Lower lobe of right lung (tissue), 2 donors: Measurements from ENCODE around the gene MAPKAP1. TPM values are rescaled to one million over a fixed set of nuclear protein-coding genes. Genes with fewer than 3 reads are reported as not detected.

Experiments used
- ATAC-seq, 2 donors: fragments of 200-7000 bp; cut with Tn5 transposase; one replicate each; pipeline ENCODE4 v1.9.1; 2020 to 2022; ENCODE audit warnings: mild to moderate bottlenecking in 2 of 2, moderate library complexity in 2 of 2
- DNase-seq: peaks from one replicate; pipeline ENCODE4 v3.0.0-alpha.2; 2020
- H3K27ac ChIP-seq: fragments of 200-600 bp; one replicate; pipeline ENCODE4 v1.8.0; 2022
- H3K27me3 ChIP-seq: fragments of 200-600 bp; one replicate; pipeline ENCODE4 v1.8.0; 2022; ENCODE audit warnings: low read depth
- H3K36me3 ChIP-seq: fragments of 200-600 bp; one replicate; pipeline ENCODE4 v1.8.0; 2022; ENCODE audit warnings: mild to moderate bottlenecking
- H3K4me1 ChIP-seq: fragments of 200-600 bp; one replicate; pipeline ENCODE4 v1.8.0; 2022
- H3K4me3 ChIP-seq: fragments of 200-600 bp; one replicate; pipeline ENCODE4 v1.8.0; 2022; ENCODE audit warnings: mild to moderate bottlenecking
- H3K9me3 ChIP-seq: fragments of 200-600 bp; one replicate; pipeline ENCODE4 v1.8.0; 2022
- intact Hi-C: fragments of 100-400 bp; cut with DNase I; formaldehyde crosslinking; loops from one replicate; pipeline ENCODE4 v1.11.0; 2022
- total RNA-seq: library from RNA; stranded (reverse); fragmentation: NEBNext Ultra II Directional; extraction: Animal tissue kit (Norgen Biotek cat#: 25700); gene quantifications from one replicate; pipeline ENCODE4 v1.2.1, GENCODE V29; 2021
- TF ChIP-seq, protein P1 (sequence below): fragments of 200-600 bp; IDR thresholded peaks from one replicate; pipeline ENCODE4 v1.8.0; 2022; ENCODE audit warnings: antibody characterized with exemption, mild to moderate bottlenecking
- donor health status: DM: no; HTN: yes; CAD: no; lungs with severe emphysema.

The MAPKAP1 gene
- total RNA-seq, 1 donor from 2014 or later, result 71.5 TPM

DNA sequence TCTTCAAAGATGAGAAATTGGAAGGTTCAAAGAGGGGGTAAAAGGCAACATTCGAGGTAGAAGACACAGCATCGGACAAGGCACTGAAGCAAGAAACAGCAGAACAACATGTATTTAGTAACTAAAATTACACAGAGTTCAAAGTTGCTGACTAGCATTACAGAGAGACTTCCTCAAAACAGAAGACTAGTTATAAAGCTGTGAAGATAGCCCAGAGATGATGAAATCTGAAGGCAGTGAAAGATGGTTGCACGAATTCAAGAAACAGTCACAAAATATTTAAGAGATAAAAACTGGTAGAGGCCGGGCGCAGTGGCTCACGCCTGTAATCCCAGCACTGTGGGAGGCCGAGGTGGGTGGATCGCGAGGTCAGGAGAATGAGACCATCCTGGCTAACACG lies 16.3 kb downstream of the MAPKAP1 start:
- intact Hi-C loops, result no loop called here
- peak; percentile 57 to 65 for ATAC-seq
- no peaks in the 10 kb centered on the region for H3K36me3 ChIP-seq
- no peak for DNase-seq
- no peaks in the 10 kb centered on the region for H3K9me3 ChIP-seq
- H3K4me1 ChIP-seq, result no peaks in the 10 kb centered on the region
- TF ChIP-seq, protein P1, sequence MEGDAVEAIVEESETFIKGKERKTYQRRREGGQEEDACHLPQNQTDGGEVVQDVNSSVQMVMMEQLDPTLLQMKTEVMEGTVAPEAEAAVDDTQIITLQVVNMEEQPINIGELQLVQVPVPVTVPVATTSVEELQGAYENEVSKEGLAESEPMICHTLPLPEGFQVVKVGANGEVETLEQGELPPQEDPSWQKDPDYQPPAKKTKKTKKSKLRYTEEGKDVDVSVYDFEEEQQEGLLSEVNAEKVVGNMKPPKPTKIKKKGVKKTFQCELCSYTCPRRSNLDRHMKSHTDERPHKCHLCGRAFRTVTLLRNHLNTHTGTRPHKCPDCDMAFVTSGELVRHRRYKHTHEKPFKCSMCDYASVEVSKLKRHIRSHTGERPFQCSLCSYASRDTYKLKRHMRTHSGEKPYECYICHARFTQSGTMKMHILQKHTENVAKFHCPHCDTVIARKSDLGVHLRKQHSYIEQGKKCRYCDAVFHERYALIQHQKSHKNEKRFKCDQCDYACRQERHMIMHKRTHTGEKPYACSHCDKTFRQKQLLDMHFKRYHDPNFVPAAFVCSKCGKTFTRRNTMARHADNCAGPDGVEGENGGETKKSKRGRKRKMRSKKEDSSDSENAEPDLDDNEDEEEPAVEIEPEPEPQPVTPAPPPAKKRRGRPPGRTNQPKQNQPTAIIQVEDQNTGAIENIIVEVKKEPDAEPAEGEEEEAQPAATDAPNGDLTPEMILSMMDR, result no peak
- H3K27me3 ChIP-seq, result no peaks in the 10 kb centered on the region
- no peak overlapping the region for H3K27ac ChIP-seq
- no peak overlapping the region for H3K4me3 ChIP-seq

DNA sequence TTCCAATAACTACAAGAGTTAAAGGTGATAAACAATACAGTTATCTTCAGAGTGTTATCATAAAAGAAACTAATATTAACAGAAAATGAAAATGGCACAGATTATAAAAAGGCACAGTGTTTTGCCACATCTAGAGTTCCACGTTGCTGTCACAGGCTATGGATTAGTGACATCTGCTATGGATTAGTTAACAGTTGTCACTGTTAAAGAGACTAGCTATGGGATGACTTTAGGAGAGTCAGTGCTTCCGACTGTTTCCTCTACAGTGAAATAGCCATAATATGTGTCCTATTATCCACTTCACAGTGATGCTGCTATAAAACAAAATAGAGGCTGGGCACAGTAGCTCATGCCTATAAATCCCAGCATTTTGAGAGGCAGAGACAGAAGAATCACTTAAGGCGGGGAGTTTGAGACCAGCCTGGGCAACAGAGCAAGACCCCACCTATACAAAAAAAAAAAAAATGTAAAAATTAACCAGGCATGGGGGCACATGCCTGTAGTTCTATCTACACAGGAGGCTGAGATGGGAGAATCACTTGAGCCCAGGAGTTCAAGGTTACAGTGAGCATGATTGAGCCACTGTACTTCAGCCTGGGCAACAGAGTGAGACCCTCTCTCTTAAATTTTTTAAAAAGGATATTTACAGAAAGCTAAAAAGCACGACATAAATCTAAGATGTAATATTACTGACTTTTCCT lies 19.7 kb downstream of the MAPKAP1 start:
- Histone ChIP-seq H3K4me1 (no peaks in the 10 kb centered on the region), H3K36me3 (peaks cover 12% of the 10 kb centered on the region), H3K4me3 (no peak overlapping the region), H3K27me3 (no peaks in the 10 kb centered on the region), H3K27ac (no peak overlapping the region), H3K9me3 (no peaks in the 10 kb centered on the region)
- intact Hi-C loops, result no loop called here
- no peak for DNase-seq
- TF ChIP-seq, protein P1, result no peak
- ATAC-seq, result no peak

DNA sequence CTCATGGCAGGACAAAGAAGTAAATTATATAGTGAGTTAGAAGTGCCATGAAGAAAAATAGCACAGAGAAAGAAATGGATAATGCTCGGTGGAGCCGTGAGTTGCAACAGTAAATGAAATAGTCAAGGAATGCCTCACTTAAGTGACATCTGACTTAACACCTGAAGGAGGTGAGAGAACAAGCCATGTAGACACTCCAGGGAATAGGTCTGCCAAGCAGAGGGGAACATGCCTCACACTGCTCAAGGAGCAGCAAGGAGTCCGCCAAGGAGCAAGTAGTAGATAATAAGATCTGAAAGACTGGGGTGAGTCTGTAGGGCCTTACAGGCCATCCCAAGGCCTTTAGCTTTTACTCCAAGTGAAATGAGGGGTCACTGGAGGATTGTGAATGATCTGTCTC lies 21.8 kb downstream of the MAPKAP1 start:
- H3K27me3 ChIP-seq, result no peaks in the 10 kb centered on the region
- H3K27ac ChIP-seq, result no peak overlapping the region
- no peaks in the 10 kb centered on the region for H3K9me3 ChIP-seq
- peaks cover 12% of the 10 kb centered on the region for H3K36me3 ChIP-seq
- no peak overlapping the region for H3K4me3 ChIP-seq
- ATAC-seq (no peak), DNase-seq (no peak)
- intact Hi-C loops, result no loop called here
- TF ChIP-seq, protein P1, result no peak
- no peaks in the 10 kb centered on the region for H3K4me1 ChIP-seq

DNA sequence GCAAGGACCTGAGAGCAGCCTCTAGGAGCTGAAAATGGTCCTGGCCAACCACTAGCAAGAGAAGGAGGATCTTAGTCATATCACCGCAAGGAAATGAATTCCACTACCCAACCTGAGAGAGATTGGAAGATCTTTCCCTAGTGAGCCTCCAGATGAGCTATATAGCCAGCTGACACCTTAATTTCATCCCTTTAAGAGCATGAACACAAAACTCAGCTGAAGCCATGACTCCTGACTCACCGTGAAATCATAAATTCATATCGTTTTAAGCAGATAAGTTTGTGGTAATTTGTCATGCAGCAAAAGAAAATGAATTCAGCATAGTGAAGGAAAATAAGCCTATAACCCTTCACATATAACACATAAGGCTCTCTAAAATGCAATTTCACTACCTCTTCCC lies 23.5 kb downstream of the MAPKAP1 start:
- Histone ChIP-seq H3K36me3 (peaks cover 12% of the 10 kb centered on the region), H3K27me3 (no peaks in the 10 kb centered on the region), H3K9me3 (no peaks in the 10 kb centered on the region), H3K4me3 (no peak overlapping the region), H3K4me1 (no peaks in the 10 kb centered on the region), H3K27ac (no peak overlapping the region)
- DNase-seq, result no peak
- TF ChIP-seq, protein P1, result no peak
- intact Hi-C loops, result no loop called here
- ATAC-seq, result no peak

DNA sequence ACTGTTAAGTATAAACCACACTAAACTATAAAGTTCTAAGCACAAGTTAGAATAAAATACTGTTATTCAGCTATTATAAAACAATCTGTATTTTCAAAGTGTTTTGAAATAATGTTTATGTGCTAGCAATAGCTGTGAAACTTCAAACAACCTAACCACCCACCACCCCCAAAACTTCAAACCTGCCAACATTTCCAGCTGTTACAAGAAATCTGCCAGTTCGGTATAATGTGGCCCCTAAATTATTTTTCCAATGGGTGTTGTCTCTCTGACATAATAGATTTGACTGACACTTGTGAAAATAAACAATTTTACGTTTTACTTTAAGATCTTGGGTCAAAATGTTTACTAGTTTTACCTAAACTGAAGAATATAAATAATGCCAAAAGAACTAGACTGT lies 24.7 kb downstream of the MAPKAP1 start:
- ATAC-seq (no peak), DNase-seq (no peak)
- H3K27ac ChIP-seq, result no peak overlapping the region
- no peak overlapping the region for H3K4me3 ChIP-seq
- H3K27me3 ChIP-seq, result no peaks in the 10 kb centered on the region
- intact Hi-C loops, result no loop called here
- no peaks in the 10 kb centered on the region for H3K9me3 ChIP-seq
- no peaks in the 10 kb centered on the region for H3K4me1 ChIP-seq
- H3K36me3 ChIP-seq, result peaks cover 12% of the 10 kb centered on the region
- TF ChIP-seq, protein P1, result no peak
